NCI-H146 (cell line): ENCODE results near the gene GJC2.

Source experiments
- DNase-seq: peaks from one replicate; lab custom pipeline; 2025; lab: John Stamatoyannopoulos, UW

GJC2 gene

DNA sequence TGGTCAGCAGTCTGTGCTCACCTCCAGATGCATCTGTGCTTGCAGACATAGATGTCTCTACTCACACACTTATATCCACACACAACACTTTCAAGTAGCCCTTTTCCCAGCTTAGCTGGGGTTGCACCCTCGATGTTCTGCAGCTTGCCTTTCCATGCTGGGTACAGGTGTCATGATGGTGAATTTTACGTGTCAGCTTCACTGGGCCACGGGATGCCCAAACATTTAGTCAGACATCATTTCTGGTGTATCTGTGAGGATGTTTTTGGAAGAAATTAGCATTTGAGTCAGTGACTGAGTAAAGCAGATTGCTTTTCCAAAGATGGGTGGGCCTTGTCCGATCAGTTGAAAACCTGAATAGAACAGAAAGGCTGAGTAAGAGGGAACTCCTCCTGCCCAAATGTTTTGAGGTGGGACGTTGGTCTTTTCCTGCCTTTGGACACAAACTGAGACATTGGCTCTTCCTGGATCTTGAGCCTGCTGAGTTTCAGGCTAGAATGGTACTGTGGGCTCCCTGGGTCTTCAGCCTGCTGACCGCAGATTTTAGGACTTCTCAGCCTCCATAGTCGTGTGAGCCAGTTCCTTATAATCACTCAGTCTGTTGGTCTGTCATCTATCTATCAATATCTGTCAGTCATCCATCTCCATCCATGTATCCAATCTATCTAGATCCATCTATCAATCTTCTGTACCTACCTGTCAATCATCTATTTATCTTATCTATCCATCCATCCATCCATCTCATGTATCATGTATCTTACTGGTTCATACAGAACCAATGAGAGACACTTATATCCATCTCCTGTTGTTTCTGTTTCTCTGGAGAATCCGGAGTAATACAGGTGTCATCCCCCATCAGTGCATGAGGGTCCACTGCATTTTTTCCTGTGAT lies 45.4 kb downstream of the GJC2 start:
- DNase-seq = no peak

DNA sequence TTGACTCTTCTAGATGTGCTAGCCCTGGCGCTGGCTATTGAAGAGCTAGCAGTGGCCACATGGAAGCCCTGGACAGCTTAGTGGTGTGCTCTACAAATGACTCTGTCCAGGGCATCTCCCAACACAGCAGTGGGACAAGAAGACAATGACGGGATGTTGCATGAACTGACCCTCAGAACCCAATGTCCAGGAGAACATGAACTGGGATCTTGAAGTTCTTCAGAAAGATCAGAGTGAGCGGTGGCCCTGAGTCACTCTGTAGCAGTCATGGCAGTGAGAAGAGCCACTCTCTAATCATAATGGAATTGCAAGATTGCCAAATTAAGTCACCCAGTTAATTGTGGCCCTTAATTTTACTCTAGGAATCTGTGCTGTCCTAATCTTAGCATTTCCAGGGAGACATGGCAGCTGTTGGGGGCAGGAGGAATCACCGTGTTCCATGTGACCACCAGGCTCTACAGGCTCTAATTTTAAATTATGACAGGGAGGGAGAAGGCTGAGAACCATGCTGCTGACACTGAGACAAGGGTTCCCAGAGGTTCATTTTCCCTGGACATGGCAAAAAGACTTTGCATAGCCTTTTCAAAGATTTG lies 47.9 kb downstream of the GJC2 start:
- DNase-seq = no peak

DNA sequence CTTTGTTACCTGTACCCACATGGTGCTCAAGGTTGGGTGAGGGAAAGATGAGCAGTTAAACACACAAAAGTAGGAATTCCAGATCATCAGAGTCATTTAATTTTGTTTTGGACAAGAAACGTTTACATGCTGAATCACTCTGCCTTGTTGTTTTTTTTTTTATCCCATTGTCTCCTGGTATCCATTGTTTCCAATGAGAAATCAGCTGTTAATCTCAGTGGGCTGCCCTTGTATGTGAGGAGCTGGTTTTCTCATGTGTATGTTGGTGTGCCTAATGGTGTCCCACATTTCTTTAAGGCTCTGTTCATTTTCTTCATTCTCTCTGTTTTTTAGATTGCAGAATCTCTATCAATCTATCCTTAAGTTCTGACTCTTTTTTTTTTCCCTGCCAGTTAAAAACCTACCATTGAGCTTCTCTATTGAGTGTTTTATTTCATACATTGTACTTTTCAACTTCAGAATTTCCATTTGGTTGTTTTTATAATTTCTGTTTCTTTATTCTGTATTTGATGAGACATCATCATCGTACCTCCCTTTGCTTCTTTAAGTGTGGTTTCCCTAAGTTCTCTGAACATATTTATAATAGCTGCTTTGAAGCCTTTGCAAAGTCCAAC lies 49.4 kb downstream of the GJC2 start:
- DNase-seq = no peak

DNA sequence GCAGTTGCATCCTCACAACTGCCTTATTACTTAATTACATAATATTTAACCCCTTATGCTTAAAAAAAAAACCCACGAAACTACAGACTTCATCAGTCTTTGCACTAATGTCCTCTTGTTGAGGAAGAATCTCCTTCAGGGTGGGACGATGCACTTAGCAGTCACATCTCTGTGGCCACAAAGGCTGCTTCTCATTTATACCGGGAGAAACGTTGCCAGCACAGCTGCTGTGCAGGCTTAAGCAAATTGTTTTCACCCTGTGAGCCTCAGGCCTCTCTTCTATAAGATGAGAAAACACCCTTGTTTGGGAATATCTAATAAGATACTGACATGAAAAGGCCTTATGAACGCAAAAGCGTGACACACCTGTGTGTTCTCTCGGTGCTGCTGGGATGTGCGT lies 55.2 kb downstream of the GJC2 start:
- no peak for DNase-seq

DNA sequence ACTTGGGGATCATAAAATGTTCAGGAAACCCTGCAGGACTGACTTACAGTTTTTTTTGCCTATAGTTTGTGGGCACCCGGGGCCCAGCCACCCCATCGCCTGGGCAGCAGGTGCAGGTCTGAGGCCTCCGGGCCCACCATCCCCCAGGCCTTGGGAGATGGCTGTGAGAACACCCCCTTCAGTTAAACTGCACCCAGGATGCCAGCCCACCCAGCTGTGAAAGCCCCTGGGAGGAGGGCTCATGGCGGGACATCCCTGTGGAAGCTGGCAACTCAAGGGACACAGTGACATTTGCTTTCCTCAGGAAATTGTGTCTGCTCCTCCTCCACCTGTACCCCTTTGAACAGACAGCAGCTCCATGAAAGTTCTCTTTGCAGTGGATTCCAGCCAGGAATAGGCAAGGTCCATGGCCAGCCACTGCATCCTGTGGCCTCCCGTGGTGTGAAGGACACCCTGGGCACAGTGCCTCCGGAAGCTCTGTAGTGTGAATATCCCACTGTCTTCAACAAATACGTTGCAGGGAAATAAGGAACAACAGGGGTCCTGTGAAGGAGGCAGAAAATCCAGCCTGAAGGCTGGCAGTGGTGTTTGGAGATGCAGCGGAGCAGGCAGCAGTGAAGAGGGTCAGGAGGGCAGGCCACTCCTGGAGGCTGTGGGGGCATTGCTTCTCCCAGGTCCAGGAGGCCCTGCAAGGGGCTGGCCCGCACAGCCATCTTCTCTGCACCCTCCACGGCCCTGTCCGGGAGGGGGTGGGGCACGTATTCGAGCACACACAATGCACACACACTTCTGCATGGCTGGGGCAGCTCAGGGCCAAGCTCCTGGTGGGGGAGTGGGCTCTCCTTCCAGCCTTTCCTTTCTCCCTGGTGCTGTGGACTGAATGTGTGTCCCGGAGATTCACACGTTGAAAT lies 56.1 kb downstream of the GJC2 start:
- DNase-seq = no peak

DNA sequence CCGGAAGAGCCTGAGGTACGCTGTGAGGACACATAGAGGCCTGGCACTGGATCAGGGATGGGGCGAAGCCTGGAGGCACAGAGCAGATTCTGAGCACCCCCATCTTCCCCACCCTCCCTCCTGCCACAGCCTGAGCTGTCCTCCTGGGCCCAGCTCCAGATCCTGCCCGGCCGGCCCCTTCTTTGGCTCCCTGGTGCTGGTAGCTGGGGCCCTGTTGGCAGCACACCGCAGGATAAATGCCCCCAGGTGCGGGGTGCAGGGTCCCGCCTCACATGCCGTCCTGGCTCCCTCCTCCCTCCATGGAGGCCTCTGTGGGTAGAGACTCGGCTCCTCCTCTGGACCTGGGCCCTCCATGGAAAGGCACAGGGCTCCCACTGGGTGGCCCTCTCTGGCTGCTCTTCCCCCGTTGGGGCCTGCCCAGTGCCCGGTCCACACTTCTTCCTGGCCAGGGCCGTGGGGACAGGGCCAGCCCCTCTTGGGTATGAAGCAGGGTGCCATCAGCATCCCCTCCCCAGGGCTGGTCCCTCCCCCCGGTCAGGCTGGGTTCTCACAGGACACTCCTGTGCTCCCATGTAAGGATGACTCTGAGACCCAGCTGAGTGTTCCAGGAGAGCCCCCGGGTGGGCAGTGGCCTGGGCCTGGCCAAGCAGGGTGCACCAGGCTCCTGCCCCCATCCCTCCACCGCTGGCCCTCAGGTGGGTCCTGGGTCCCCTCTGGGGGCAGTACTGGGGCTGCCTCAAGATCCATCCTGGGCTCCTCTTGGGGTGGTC lies 57.0 kb downstream of the GJC2 start:
- DNase-seq = no peak

DNA sequence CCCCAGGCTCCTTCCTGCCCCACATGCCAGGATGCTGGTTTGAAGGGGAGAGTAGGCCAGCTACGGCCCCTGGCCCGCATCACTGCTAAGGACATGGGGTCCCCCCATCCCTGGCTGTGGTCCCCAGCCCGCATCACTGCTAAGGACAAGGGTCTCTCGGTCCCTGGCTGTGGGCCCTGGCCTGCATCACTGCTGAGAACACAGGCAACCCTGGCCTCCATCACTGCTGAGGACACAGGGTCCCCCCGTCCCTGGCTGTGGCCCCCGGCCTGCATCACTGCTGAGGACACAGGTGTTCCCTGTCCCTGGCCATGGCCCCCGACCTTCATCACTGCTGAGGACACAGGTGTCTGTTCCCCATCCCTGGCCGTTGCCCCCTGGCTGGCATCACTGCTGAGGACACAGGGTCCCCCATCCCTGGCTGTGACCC lies 57.7 kb downstream of the GJC2 start:
- DNase-seq = no peak

DNA sequence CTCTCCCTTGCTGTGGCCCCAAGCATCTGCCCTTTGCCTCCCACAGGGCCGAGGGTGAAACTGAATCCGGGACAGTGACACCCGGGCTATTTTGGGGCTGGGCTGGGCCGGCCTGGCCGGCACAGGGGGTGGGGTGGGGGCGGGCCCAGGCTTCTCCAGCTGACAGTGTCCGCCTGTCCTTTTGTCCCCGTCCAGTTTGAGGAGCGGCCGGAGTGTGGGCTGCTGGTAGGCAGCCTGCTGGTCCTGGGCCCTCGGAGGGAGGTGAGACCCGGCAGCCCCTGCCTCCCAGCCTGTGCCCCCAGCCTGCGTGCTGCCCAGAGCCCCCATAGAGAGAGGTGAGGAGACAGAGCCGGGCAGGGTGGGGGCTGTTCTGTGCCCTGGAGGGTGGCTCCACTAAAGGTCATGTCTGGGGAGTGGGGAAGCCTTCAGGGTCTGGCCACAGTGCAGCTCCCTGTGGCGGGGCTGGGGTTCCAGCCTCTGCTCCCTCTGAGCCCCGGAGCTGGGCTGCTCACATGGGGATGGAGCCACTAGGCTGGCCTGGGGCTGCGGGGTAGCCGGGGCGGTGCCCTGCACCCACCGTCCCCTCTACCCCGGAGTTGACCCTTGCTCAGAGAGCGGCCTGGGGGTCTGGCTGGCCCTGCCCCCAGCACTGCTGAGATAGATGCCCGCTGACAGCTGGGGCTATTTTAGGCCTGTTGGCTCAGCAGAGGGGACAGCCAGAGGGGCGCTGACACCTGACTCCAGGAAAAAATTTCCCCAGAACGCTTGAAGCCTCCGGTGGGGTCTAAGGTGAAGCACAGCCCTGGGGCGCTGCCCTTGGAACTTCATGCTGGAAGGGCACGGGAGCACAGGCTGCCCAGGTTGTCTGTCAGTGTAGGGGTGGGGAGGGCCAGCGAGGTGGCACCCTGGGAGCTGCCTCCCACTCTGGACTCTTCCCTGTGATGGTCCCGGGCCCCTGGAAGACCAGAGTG lies 58.4 kb downstream of the GJC2 start, which contains the start of gene OBSCN:
OBSCN (plus strand) TSS at position 194 of the 971 bp plus-strand sequence. CDS start 3,740 bp downstream, outside the sequence.
- DNase-seq = no peak

DNA sequence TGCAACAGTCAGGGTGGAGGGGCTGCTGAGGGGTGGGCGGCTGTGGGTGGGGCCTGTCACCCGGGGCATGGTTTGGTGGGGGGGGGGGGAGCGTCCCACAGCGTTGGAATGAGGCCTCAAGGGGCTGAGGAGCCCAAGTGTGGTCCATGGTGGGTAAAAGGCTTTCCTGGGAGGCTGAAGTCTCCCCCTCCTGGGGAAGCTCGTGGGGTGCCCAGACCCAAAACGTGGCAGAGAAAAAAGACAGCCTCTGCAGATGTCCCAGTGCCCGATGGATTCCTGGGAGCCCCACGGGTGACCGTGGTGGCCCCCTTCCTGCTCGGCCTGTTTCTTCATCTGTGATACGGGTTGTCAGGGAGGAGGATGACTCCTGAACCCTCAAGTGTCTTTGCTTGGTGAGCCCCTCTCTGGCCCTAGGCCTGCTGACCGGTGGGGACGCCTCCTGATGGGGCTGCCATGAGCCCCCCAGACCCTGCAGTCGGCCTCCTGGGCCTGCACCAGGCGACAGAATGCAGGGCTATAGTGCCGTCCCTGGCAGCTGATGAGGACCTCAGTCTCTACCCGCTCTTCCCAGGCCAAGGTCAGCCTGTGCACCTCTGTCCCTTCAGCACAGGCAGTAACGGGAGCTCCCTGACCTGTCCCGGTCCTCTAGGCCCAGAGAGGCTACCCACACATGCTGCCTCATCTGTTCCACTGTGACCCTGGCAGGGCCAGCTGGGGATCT lies 59.3 kb downstream of the GJC2 start:
- no peak for DNase-seq
